ENCODE data around the gene ID2. TPM values are rescaled to one million over a fixed set of nuclear protein-coding genes. Genes with fewer than 3 reads are reported as not detected.
A peak's percentile ranks its signal among the peaks of the same experiment; 100 is the strongest.
"Not testable (repeated sequence)": the region's sequence is repeated elsewhere in the genome, so short reads cannot be mapped to it uniquely, and the experiment has no call there.

Gene ID2
- total and polyA plus RNA-seq, 10 of the 15 experiments (the other 5 are each of a cell fraction or from before 2014, with no cell fraction given), result 39.0 to 613 (median 73.6) TPM

GRCh38 chr2:8728305-8729015, 46.6 kb downstream of the ID2 start:
- in situ Hi-C loops (cut with MboI), result no loop called here
- Histone ChIP-seq H4K20me1 (ENCODE audit: control insufficient read depth, insufficient read depth) (no peaks in the 10 kb centered on the region), H3K4me3 (no peak overlapping the region), H3K4me1 (ENCODE audit: control insufficient read depth, insufficient read depth, low read length) (no peaks in the 10 kb centered on the region), H2AFZ (ENCODE audit: control insufficient read depth, low read depth, low read length) (no peak overlapping the region), H3K27me3 (replicated peaks in 1 of 2; ENCODE audit: control insufficient read depth in 2 of 2, insufficient read depth in 2 of 2, low read length in 1 of 2) (no peaks in the 10 kb centered on the region), H3K4me2 (ENCODE audit: control insufficient read depth, insufficient read depth) (no peak overlapping the region), H3K27ac (ENCODE audit: control insufficient read depth, insufficient read depth) (no peak overlapping the region), H3K9ac (ENCODE audit: control insufficient read depth, insufficient read depth, low read length) (no peak overlapping the region), H3K36me3 (ENCODE audit: control insufficient read depth in 2 of 2, insufficient read depth in 2 of 2, low read length in 1 of 2) (peaks cover 4 to 13% of the 10 kb centered on the region in 2 experiments; a peak in 3 of 4 replicates), H3K79me2 (ENCODE audit: control insufficient read depth, insufficient read depth, low read length) (no peaks in the 10 kb centered on the region), H3K9me3 (replicated peaks; ENCODE audit: control insufficient read depth, insufficient read depth, low read length) (no peaks in the 10 kb centered on the region)
- no peak for DNase-seq (ENCODE audit: low read depth, low spot score)
- BruUV-seq (replicated peaks), result no TSS peak
- CTCF ChIA-PET, result no interaction called here
- no peak for ATAC-seq
- intact Hi-C loops (cut with micrococcal nuclease; ENCODE audit: unreplicated experiment), result no loop called here
- 85% methylated on average over 7 of the region's 7 CpGs for WGBS (ENCODE audit: insufficient coverage, insufficient replicate concordance, low lambda C conversion rate, missing lambda C conversion rate)
- POLR2A ChIA-PET, result no interaction called here
- TF ChIP-seq SUPT20H (IDR thresholded peaks at IDR 0.05; ENCODE audit: borderline replicate concordance, control insufficient read depth, low read depth, low read length) (no peak), HDGF (IDR thresholded peaks at IDR 0.05) (no peak)
- FAIRE-seq, result no peak
- SMC1A ChIA-PET (ENCODE audit: uncharacterized antibody, unreplicated experiment), result no interaction called here
- RAD21 ChIA-PET (ENCODE audit: unreplicated experiment), result no interaction called here

GRCh38 chr2:8729101-8729500, 47.2 kb downstream of the ID2 start:
- RAD21 ChIA-PET (ENCODE audit: unreplicated experiment), result not testable (repeated sequence)
- peak; percentile 86 for FAIRE-seq

More at GRCh38 chr2:8729101-8729500, 47.2 kb downstream of the ID2 start:
- H3K4me1 ChIP-seq (ENCODE audit: control insufficient read depth, insufficient read depth, low read length); H3K4me3 ChIP-seq; ATAC-seq; POLR2A ChIA-PET; CTCF ChIA-PET; SMC1A ChIA-PET (ENCODE audit: uncharacterized antibody, unreplicated experiment); H2AFZ ChIP-seq (ENCODE audit: control insufficient read depth, low read depth, low read length); H4K20me1 ChIP-seq (ENCODE audit: control insufficient read depth, insufficient read depth); DNase-seq (ENCODE audit: low read depth, low spot score); H3K4me2 ChIP-seq (ENCODE audit: control insufficient read depth, insufficient read depth); H3K27me3 ChIP-seq (replicated peaks in 1 of 2; ENCODE audit: control insufficient read depth in 2 of 2, insufficient read depth in 2 of 2, low read length in 1 of 2); intact Hi-C loops (cut with micrococcal nuclease; ENCODE audit: unreplicated experiment); H3K9ac ChIP-seq (ENCODE audit: control insufficient read depth, insufficient read depth, low read length); H3K79me2 ChIP-seq (ENCODE audit: control insufficient read depth, insufficient read depth, low read length); H3K9me3 ChIP-seq (replicated peaks; ENCODE audit: control insufficient read depth, insufficient read depth, low read length); BruUV-seq (replicated peaks); H3K27ac ChIP-seq (ENCODE audit: control insufficient read depth, insufficient read depth); in situ Hi-C loops (cut with MboI): not testable (repeated sequence)
- WGBS (ENCODE audit: insufficient coverage, insufficient replicate concordance, low lambda C conversion rate, missing lambda C conversion rate), result 99% methylated on average over 5 of the region's 5 CpGs
- peaks cover 4 to 15% of the 10 kb centered on the region in 2 experiments for H3K36me3 ChIP-seq (ENCODE audit: control insufficient read depth in 2 of 2, insufficient read depth in 2 of 2, low read length in 1 of 2)

Measured in GM12878 (cell line).